Neuronal stem cell (in vitro differentiated cells): Measurements from ENCODE around the gene GNB4.

Experiments
- DNase-seq: peaks from one replicate; pipeline ENCODE4 v3.0.0-alpha.2; 2013; ENCODE audit warnings: low spot score
- H2AFZ ChIP-seq: one replicate; pipeline ENCODE4 v1.6.1; 2013; ENCODE audit warnings: mild to moderate bottlenecking, low read length, inconsistent platforms
- H2AK5ac ChIP-seq: 2 replicates; pipeline ENCODE4 v1.6.1; 2013; ENCODE audit warnings: low read depth, mild to moderate bottlenecking, inconsistent platforms, low read length, moderate library complexity, mixed read lengths
- H2BK120ac ChIP-seq: 2 replicates; pipeline ENCODE4 v1.6.1; 2013; ENCODE audit warnings: low read depth, mild to moderate bottlenecking, inconsistent platforms, low read length, moderate library complexity, mixed read lengths
- H2BK12ac ChIP-seq: one replicate; pipeline ENCODE4 v1.6.1; 2013; ENCODE audit warnings: low read length, inconsistent platforms
- H2BK15ac ChIP-seq: 2 replicates; pipeline ENCODE4 v1.6.1; 2013; ENCODE audit warnings: mild to moderate bottlenecking, low read length, inconsistent platforms, mixed read lengths
- H2BK5ac ChIP-seq: one replicate; pipeline ENCODE4 v1.6.1; 2013; ENCODE audit warnings: inconsistent platforms, mild to moderate bottlenecking, low read length, moderate library complexity
- H3K14ac ChIP-seq: one replicate; pipeline ENCODE4 v1.6.1; 2013; ENCODE audit warnings: low read length, inconsistent platforms
- H3K18ac ChIP-seq: 2 replicates; pipeline ENCODE4 v1.6.1; 2013; ENCODE audit warnings: low read length, inconsistent platforms
- H3K23ac ChIP-seq: 2 replicates; pipeline ENCODE4 v1.6.1; 2013; ENCODE audit warnings: low read depth, mild to moderate bottlenecking, mixed read lengths, low read length, inconsistent platforms; ENCODE audit not compliant: poor library complexity
- H3K27ac ChIP-seq: replicated peaks from 3 replicates; pipeline ENCODE4 v1.5.1; 2013; ENCODE audit warnings: low read length, inconsistent platforms
- H3K27me3 ChIP-seq, 3 experiments: 2 replicates each; pipeline ENCODE4 v1.6.1; 2013; ENCODE audit warnings: low read length in 3 of 3, mild to moderate bottlenecking in 2 of 3, inconsistent platforms in 1 of 3, low read depth in 1 of 3, mixed read lengths in 1 of 3, moderate library complexity in 1 of 3; ENCODE audit not compliant: control insufficient read depth in 3 of 3, insufficient read depth in 3 of 3
- H3K36me3 ChIP-seq, 2 donors: replicated peaks in 1 of 2; 2 replicates each; pipeline ENCODE4 v1.6.1; 2013; ENCODE audit warnings: low read length in 2 of 2; ENCODE audit not compliant: control insufficient read depth in 2 of 2, insufficient read depth in 2 of 2
- H3K4ac ChIP-seq: 2 replicates; pipeline ENCODE4 v1.6.1; 2013; ENCODE audit warnings: inconsistent platforms, mild to moderate bottlenecking, low read length, moderate library complexity
- H3K4me1 ChIP-seq, 2 donors: 1 replicate in 1 of 2; 2 replicates in 1 of 2; pipeline ENCODE4 v1.6.1; 2013; ENCODE audit warnings: low read length in 2 of 2, low read depth in 1 of 2; ENCODE audit not compliant: control insufficient read depth in 2 of 2, insufficient read depth in 1 of 2
- H3K4me2 ChIP-seq: one replicate; pipeline ENCODE4 v1.6.1; 2013; ENCODE audit warnings: mild to moderate bottlenecking, low read length, inconsistent platforms; ENCODE audit not compliant: insufficient read depth, poor library complexity, severe bottlenecking
- H3K4me3 ChIP-seq, 2 donors: 2 replicates each; pipeline ENCODE4 v1.5.1; 2013; ENCODE audit warnings: low read length in 2 of 2, mild to moderate bottlenecking in 2 of 2, inconsistent platforms in 1 of 2, moderate library complexity in 1 of 2
- H3K79me1 ChIP-seq: one replicate; pipeline ENCODE4 v1.6.1; 2013; ENCODE audit warnings: low read depth, mild to moderate bottlenecking, inconsistent platforms, low read length, moderate library complexity
- H3K9ac ChIP-seq: one replicate; pipeline ENCODE4 v1.6.1; 2013; ENCODE audit warnings: mild to moderate bottlenecking, low read depth, low read length, inconsistent platforms; ENCODE audit not compliant: poor library complexity
- H3K9me3 ChIP-seq, 2 donors: replicated peaks in 1 of 2; 2 replicates each; pipeline versions ENCODE3 to v1.6.1; 2013; ENCODE audit warnings: low read length in 2 of 2, mild to moderate bottlenecking in 2 of 2, inconsistent platforms in 1 of 2, low read depth in 1 of 2, mixed read lengths in 1 of 2, moderate library complexity in 1 of 2; ENCODE audit not compliant: control insufficient read depth in 2 of 2, insufficient read depth in 1 of 2
- H4K8ac ChIP-seq: one replicate; pipeline ENCODE4 v1.6.1; 2013; ENCODE audit warnings: low read depth, mild to moderate bottlenecking, inconsistent platforms, low read length, moderate library complexity
- H4K91ac ChIP-seq: one replicate; pipeline ENCODE4 v1.6.1; 2013; ENCODE audit warnings: low read length, low read depth, mild to moderate bottlenecking, inconsistent platforms; ENCODE audit not compliant: poor library complexity
- WGBS, 2 donors: extraction: QIAGEN DNeasy Blood & Tissue Kit; methylation state at CpG; one replicate each; pipeline ENCODE4 v1.1.7; 2013; ENCODE audit warnings: missing lambda C conversion rate in 2 of 2, mixed read lengths in 1 of 2; ENCODE audit not compliant: insufficient read length in 2 of 2, insufficient replicate concordance in 1 of 2; ENCODE audit errors: extremely low coverage in 2 of 2; 5-methylcytosine and 5-hydroxymethylcytosine counted together

Gene GNB4

DNA sequence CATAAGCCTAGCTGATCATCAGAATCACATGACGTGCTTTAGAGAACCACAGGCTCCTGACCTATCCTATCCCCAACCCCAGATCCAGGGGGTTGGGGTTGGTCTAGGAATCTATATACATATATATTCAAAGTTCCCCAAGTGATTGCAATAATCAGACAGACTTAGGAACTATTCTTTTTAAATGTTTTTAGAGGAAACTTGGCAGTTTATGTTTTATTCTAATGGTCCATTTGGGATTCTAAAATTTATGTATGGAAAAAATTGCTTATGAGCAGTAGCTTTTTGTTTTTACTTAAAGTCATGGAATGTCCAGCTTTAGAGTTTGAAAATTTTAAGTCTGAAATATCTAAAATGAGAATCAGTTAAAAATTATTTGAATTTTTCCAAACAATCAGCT, 81.6 kb downstream of the GNB4 start:
- Histone ChIP-seq H4K8ac (no peak overlapping the region), H3K36me3 (peaks cover 5 to 77% of the 10 kb centered on the region in 2 donors), H3K4me1 (no peaks in the 10 kb centered on the region), H3K4me3 (no peak overlapping the region), H2AK5ac (no peak overlapping the region), H2BK120ac (no peak overlapping the region), H4K91ac (no peak overlapping the region), H3K79me1 (no peaks in the 10 kb centered on the region), H3K4ac (no peak overlapping the region), H3K4me2 (no peak overlapping the region), H3K23ac (no peak overlapping the region), H2AFZ (no peak overlapping the region), H2BK15ac (no peak overlapping the region), H2BK12ac (no peak overlapping the region), H3K9me3 (no peaks in the 10 kb centered on the region), H3K18ac (no peak overlapping the region), H3K27ac (no peak overlapping the region), H2BK5ac (no peak overlapping the region), H3K9ac (no peak overlapping the region), H3K14ac (no peak overlapping the region), H3K27me3 (no peaks in the 10 kb centered on the region)
- no peak for DNase-seq
- WGBS, 2 donors: no CpG with 5 or more reads among the region's 1 CpG

DNA sequence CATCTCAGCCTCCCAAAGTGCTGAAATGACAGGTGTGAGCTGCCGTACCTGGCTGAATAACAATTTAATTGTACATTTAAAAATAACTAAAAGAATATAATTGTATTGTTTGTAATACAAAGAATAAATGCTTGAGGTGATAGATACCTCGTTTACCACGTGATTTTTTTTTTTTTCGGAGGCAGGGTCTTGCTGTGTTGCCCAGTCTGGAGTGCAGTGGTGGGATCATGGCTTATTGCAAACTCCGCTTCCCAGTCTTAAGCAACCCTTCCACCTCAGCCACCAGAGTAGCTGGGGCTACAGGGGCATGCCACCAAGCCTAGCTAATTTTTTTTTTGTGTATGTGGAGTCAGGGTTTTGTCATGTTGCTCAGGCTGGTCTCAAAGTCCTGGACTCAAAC, 87.9 kb downstream of the GNB4 start:
- WGBS, 2 donors: no CpG with 5 or more reads among the region's 5 CpGs
- Histone ChIP-seq H3K36me3 (peaks cover 10 to 93% of the 10 kb centered on the region in 2 donors), H3K4ac (no peak overlapping the region), H2AK5ac (no peak overlapping the region), H3K4me2 (no peak overlapping the region), H3K4me1 (no peaks in the 10 kb centered on the region), H3K27me3 (no peaks in the 10 kb centered on the region), H2BK15ac (no peak overlapping the region), H3K9me3 (no peaks in the 10 kb centered on the region), H2BK5ac (no peak overlapping the region), H3K18ac (no peak overlapping the region), H3K14ac (no peak overlapping the region), H3K9ac (no peak overlapping the region), H3K23ac (no peak overlapping the region), H2AFZ (no peak overlapping the region), H3K79me1 (no peaks in the 10 kb centered on the region), H4K8ac (no peak overlapping the region), H4K91ac (no peak overlapping the region), H3K4me3 (no peak overlapping the region), H2BK120ac (no peak overlapping the region), H3K27ac (no peak overlapping the region), H2BK12ac (no peak overlapping the region)
- DNase-seq: no peak

DNA sequence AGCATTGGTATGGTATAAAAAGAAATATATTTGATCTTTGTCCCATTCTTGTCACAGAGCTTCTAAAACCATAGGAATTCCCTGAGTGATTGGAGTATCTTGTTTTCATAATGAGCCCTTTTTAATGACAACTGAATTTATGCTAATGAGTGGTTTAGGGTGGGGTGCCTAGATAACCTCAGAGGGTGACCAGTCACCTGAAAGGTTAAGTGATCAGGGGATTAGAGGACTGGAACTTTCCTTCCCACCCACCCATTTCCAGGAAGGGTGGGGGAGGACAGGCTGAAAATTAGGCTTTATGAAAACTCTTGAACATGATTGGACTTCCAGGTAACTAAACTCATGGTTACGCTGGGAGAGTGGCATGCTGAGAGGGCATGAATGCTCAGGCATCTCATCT, 95.3 kb downstream of the GNB4 start:
- no peak overlapping the region for H3K4me2 ChIP-seq
- H2BK5ac ChIP-seq: no peak overlapping the region
- H2BK12ac ChIP-seq: no peak overlapping the region
- no peak overlapping the region for H2BK120ac ChIP-seq
- DNase-seq: no peak
- no peak overlapping the region for H4K8ac ChIP-seq
- H3K23ac ChIP-seq: no peak overlapping the region
- H3K9ac ChIP-seq: no peak overlapping the region
- no peak overlapping the region for H2AK5ac ChIP-seq
- H3K27ac ChIP-seq: no peak overlapping the region
- H2BK15ac ChIP-seq: no peak overlapping the region
- no peak overlapping the region for H4K91ac ChIP-seq
- H3K4me1 ChIP-seq: no peaks in the 10 kb centered on the region
- no peak overlapping the region for H3K18ac ChIP-seq
- no peaks in the 10 kb centered on the region for H3K79me1 ChIP-seq
- H3K9me3 ChIP-seq: no peaks in the 10 kb centered on the region
- H3K27me3 ChIP-seq: no peaks in the 10 kb centered on the region
- H3K4me3 ChIP-seq: no peak overlapping the region
- H3K14ac ChIP-seq: no peak overlapping the region
- WGBS, 2 donors: no CpG with 5 or more reads among the region's 1 CpG
- H3K4ac ChIP-seq: no peak overlapping the region
- peaks cover 6 to 91% of the 10 kb centered on the region in 2 donors for H3K36me3 ChIP-seq
- no peak overlapping the region for H2AFZ ChIP-seq

DNA sequence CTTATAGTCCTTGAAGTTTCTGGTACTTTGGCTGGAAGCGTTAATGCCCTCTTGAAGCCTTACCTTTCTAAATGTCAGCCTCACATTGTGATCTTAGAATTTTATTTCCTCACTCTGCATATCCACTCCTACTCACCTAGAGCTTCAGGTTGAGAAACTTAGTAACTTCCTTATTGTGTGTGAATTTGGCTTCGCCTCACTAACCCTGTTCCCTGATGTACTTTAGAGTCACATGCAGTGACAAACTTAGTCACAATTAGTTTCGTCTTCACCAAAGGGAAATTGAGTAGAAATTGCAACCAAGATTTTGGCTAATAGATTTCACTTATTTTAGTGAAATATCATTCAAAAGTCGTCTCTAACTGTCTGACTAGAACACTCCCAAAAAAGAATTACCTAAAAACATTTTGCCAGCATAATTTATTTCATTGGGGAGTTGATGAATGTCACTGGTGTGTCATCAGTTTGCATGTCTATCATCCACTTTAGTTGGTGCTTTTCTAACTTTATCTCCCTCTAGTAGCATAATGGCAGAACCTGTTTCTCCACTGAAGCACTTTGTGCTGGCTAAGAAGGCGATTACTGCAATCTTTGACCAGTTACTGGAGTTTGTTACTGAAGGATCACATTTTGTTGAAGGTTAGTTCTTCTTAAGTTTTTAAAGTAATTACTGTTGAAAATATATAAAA, 102.8 kb downstream of the GNB4 start:
- peak overlapping the region; percentile 93 for H2AFZ ChIP-seq
- H4K8ac ChIP-seq: no peak overlapping the region
- peaks cover 0 to 41% of the 10 kb centered on the region in 2 donors for H3K36me3 ChIP-seq
- H3K14ac ChIP-seq: no peak overlapping the region
- no peak overlapping the region for H2BK15ac ChIP-seq
- peak overlapping the region; percentile 76 for H3K4me2 ChIP-seq
- H3K27me3 ChIP-seq: no peaks in the 10 kb centered on the region
- no peaks in the 10 kb centered on the region for H3K9me3 ChIP-seq
- no peak overlapping the region for H2AK5ac ChIP-seq
- H2BK12ac ChIP-seq: no peak overlapping the region
- no peak overlapping the region for H3K18ac ChIP-seq
- no peak overlapping the region for H3K23ac ChIP-seq
- H3K79me1 ChIP-seq: peaks cover 5% of the 10 kb centered on the region
- no peak overlapping the region for H2BK5ac ChIP-seq
- no peak overlapping the region for H3K4ac ChIP-seq
- DNase-seq: no peak
- H3K27ac ChIP-seq: no peak overlapping the region
- H3K4me1 ChIP-seq: peaks cover 1 to 5% of the 10 kb centered on the region in 2 donors
- no peak overlapping the region for H4K91ac ChIP-seq
- H2BK120ac ChIP-seq: no peak overlapping the region
- no CpG with 5 or more reads among the region's 5 CpGs for WGBS, 2 donors
- no peak overlapping the region for H3K9ac ChIP-seq
- peak overlapping the region; percentile 85 to 87 for H3K4me3 ChIP-seq
